Measurements from ENCODE around the gene EMILIN3.
A peak's percentile ranks its signal among the peaks of the same experiment; 100 is the strongest.

The EMILIN3 gene

GRCh38 chr20:41362748-41363140 is 3.9 kb downstream of the EMILIN3 start:
- DNase-seq: peak; percentile 25

GRCh38 chr20:41361757-41362747 is 4.6 kb downstream of the EMILIN3 start:
- DNase-seq: no peak

- DNase-seq: peak; percentile 35
Observed at GRCh38 chr20:41360831-41361756, 5.5 kb downstream of the EMILIN3 start.

- peak; percentile 54 for DNase-seq
Observed at GRCh38 chr20:41359541-41360011, 7.0 kb downstream of the EMILIN3 start.

GRCh38 chr20:41358717-41359116 is 7.9 kb downstream of the EMILIN3 start:
- DNase-seq: no peak

GRCh38 chr20:41358230-41358629 is 8.4 kb downstream of the EMILIN3 start:
- DNase-seq: no peak

GRCh38 chr20:41357424-41358163 is 9.0 kb downstream of the EMILIN3 start:
- DNase-seq: peak; percentile 35

GRCh38 chr20:41356951-41357350 is 9.7 kb downstream of the EMILIN3 start:
- peak; percentile 36 for DNase-seq

- peak; percentile 21 for DNase-seq
Observed at GRCh38 chr20:41355598-41356203, 10.9 kb downstream of the EMILIN3 start.

GRCh38 chr20:41355192-41355591 is 11.4 kb downstream of the EMILIN3 start:
- peak; percentile 21 for DNase-seq

- no peak for DNase-seq
Observed at GRCh38 chr20:41353530-41353929, 13.1 kb downstream of the EMILIN3 start.

GRCh38 chr20:41352666-41353065 is 14.0 kb downstream of the EMILIN3 start:
- DNase-seq: peak; percentile 20

GRCh38 chr20:41352106-41352505 is 14.5 kb downstream of the EMILIN3 start:
- peak; percentile 22 for DNase-seq

- peak; percentile 18 for DNase-seq
Observed at GRCh38 chr20:41350408-41350962, 16.1 kb downstream of the EMILIN3 start.

GRCh38 chr20:41349943-41350342 is 16.7 kb downstream of the EMILIN3 start:
- DNase-seq: peak; percentile 22

- no peak for DNase-seq
Observed at GRCh38 chr20:41349266-41349665, 17.4 kb downstream of the EMILIN3 start.

- DNase-seq: peak; percentile 25
Observed at GRCh38 chr20:41348430-41349172, 18.0 kb downstream of the EMILIN3 start.

GRCh38 chr20:41347523-41348429 is 18.8 kb downstream of the EMILIN3 start:
- DNase-seq: peak; percentile 72

GRCh38 chr20:41345729-41346067 is 20.9 kb downstream of the EMILIN3 start:
- DNase-seq: no peak

Measured in left hindlimb (tissue), 1 donor.